GM11168 (cell line): ENCODE measurements around the gene DLL4.

Source experiments
- in situ Hi-C: fragments of 300-500 bp; cut with MboI; formaldehyde crosslinking; loops from one replicate; pipeline ENCODE4 v1.12.0; 2022; ENCODE audit warnings: low sequenced_read_pairs; ENCODE audit not compliant: unreplicated experiment

Gene DLL4

GRCh38 chr15:40906091-40906990 lies 22.8 kb upstream of the DLL4 start:
- in situ Hi-C loops: no loop called here

- in situ Hi-C loops: no loop called here
Observed at GRCh38 chr15:40906991-40907802, 21.9 kb upstream of the DLL4 start.

DNA sequence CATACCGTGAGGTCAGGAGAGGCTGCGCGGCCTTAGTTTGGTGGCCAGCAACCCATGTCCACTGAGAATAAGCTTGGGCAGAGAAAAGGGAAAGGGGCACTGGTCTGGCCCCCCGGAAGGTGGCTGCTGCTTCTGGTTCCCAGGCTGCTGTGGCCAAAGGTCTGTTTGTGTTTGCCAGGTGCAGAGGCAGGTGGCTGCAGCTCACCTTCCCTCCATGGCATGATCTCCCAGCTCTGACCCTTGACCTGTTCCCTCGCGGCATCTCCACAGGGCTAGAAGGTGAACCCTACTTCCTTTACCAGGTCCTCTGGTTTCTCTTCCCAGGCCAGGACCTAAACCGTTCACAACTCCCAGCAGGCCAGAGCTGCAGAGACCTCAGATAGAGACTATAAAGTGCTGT lies 21.0 kb upstream of the DLL4 start:
- in situ Hi-C loops: no loop called here

DNA sequence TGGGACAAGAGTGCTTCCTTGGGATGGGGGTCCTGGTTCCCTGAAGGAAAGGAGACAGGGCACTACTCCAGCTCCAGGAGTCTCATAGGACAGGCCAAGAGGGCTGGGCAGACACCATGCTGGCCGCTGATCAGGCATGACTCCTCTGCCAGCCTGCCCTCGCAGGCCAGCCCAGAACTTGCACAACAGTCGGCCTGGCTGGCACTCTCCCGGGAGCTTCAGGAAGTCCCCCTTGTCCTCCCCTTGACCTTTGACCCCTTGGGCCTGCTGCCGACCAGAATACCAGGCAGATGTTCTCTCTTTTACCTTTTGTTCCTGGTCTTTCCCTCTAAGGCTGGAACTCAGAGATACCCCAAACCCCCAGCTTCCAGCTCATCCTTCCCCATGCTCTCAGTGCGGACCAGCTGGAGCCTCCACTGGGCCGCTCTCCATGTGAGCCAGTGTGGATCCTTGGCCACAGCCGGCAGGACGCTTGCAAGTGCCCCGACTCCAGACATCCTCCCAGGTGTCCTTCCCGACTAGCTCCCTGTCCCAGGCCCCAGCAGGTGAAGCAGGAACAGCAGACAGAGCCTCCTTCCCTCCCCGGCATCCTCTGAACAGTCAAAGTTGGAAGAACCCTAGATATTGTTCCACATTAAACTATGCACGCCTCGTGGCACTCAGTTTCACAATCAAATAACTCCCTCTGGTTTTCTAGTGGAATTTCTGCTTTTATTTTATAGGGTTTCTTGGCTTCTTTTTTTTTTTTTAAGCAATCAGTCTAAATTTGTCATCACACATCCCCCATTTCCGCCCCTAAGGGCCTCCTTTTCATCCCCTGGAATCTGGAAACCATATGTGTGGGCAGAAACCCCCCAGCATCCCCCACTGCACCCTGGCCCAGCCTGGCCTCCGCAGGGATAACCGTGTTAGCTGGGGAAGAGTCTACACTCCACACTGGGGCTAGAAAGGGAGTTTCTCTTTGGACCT lies 19.2 kb upstream of the DLL4 start:
- in situ Hi-C loops: no loop called here

- in situ Hi-C loops: no loop called here
Observed at GRCh38 chr15:40911141-40911540, 18.0 kb upstream of the DLL4 start.

GRCh38 chr15:40911693-40912092 lies 17.4 kb upstream of the DLL4 start:
- in situ Hi-C loops: no loop called here

DNA sequence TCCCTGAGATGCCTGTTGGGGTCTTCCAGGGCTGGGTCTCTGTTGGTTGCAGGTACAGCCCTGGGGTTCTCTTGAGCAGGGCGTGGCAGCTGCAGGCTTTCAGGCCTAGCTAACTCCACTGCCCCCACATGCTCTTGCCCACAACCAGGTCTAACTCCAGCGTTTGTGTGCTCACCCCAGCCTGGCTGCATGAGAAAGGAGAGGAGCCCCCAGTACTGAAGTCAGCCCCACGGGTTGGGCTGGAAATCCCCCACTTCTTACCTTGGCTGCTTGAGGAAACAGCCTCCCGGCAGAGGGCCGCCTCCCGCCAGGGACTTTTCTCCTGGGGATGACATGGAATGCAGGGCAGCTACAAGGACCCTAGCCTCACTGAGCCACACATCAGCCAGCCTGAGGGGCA lies 16.7 kb upstream of the DLL4 start:
- in situ Hi-C loops: no loop called here

DNA sequence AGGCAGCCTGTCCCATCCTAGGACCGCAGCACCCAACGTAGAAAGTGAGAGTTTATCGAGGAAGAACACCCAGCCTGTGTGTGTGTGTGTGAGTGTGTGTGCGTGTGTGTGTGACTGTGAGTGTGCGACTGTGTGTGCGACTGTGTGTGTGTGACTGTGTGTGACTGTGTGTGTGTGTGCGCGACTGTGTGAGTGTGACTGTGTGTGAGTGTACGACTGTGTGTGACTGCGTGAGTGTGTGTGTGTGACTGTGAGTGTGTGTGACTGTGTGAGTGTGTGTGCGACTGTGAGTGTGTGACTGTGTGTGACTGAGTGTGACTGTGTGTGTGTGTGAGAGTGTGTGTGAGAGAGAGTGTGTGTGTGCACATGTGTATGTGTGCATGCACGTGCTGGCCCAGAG lies 15.1 kb upstream of the DLL4 start:
- in situ Hi-C loops: no loop called here

DNA sequence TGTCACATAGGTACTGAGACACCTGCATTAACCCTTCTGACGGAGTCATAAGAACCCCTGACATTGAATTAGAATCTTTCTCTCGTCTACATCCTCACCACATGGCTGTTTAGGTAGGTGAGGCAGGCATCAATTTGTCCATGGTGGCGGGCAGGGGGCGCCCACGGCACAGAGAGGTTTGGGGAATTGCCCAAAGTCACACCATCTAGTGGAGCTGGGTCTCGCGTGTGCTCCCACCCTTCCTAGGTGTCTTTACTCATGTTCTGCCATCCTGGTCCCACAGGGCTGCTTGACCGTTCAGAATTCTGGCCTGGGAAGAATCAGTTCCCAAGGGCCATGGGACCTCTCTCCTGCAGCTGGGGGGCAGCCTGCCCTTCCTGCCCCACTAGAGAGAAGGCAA lies 14.7 kb upstream of the DLL4 start:
- in situ Hi-C loops: no loop called here

GRCh38 chr15:40915116-40915661 lies 14.0 kb upstream of the DLL4 start:
- in situ Hi-C loops: no loop called here

DNA sequence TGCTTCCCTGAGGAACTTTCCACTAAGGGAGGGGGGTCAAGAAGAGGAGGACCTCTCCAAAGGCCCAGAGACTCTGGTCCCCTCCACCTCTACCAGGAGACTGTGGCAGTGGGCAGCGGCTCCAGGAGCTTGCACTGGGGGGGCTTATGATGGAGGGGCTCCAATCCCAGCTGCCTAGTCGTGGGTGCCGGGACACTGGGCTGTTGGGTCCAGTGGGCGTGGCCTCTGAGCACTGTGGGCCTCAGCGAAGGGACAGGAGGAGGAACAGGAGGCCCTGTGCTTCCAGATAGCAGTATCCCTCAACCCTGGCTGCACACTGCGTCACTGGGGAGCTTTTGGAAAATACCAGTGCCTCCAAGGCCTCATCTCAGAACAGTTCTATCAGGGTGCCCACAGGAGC lies 13.5 kb upstream of the DLL4 start:
- in situ Hi-C loops: no loop called here

- in situ Hi-C loops: no loop called here
Observed at GRCh38 chr15:40917585-40917984, 11.6 kb upstream of the DLL4 start.

- in situ Hi-C loops: no loop called here
Observed at GRCh38 chr15:40918146-40918798, 10.9 kb upstream of the DLL4 start.

GRCh38 chr15:40918799-40919392 lies 10.2 kb upstream of the DLL4 start:
- in situ Hi-C loops: no loop called here

GRCh38 chr15:40921949-40922607 lies 7.1 kb upstream of the DLL4 start:
- in situ Hi-C loops: no loop called here

DNA sequence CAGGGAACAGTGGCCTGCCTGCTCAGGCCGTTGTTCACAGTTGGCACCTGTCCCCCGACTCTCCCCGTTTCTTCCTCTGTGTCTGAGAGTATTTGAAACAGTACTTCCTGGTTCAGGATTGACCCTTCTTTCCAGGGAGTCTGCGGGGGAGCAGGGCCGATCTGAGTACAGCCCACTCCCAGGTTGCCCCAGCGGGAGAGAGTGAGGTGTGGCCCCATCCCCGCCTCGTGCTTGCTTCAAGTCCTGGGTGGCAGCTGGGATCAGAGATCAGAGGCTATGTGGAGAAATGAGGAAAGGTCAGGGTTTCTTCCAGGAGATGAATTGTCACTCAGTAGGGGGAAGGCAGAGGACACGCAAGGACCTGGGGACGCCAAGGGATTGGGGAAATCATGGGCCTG lies 6.5 kb upstream of the DLL4 start:
- in situ Hi-C loops: no loop called here

- in situ Hi-C loops: no loop called here
Observed at GRCh38 chr15:40923551-40923950, 5.6 kb upstream of the DLL4 start.

DNA sequence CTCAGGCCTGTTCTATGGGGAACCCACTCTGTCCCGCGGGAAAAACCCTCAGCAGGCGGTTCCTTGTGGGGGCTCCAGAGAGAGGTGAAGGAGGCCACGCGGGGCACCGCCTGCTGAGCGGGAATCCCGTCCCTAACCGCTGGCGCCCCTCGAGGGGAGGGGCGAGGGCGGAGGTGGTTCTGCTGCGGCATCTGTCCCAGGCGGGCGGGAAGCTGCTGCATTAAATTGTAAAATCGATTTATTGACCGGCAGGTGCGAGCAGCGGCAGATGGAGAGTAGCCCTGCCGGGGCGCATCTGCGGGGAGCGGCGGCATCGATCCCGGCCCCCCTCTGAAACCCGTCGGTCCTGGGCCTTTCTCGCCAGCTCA lies 3.7 kb upstream of the DLL4 start:
- in situ Hi-C loops: no loop called here
